ENCODE data around the gene AP5S1. TPM values are rescaled to one million over a fixed set of nuclear protein-coding genes. Genes with fewer than 3 reads are reported as not detected.

The AP5S1 gene
- total and polyA plus RNA-seq, 2 of the 13 experiments (the other 11 are each of a cell fraction or from before 2014, with no cell fraction given) = 7.9 to 23.2 TPM

DNA sequence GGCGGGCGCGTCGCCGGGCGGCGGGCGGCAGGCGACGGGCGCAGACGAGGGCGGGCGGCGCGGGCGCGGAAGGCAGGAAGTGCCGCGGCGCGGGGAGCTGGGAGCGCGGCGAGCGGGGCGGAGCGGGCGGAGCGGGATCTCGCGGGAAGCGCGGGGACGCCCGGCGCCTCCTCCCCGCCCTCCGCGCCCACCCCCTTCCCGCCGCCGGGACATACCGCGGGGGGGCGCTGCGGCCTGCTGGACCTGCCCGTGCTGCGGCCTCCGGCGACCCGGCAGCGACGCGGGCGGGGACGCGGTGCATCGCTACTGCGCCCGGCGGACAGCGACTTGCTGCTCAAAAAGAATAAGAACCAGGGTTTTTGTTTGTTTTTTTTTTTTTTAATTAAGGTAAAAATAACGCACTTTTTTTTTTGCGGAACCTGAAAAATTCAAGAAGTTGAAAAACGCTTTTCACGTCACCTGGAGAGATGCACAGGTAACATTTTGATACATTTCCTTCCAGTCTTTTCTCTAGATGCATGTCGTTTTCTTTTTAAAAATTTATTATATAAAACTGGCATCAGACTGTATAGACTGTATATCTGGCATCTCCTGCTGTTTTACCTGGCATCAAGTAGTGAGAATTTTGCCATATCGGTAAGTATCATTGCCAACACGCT is 33.6 kb upstream of the AP5S1 start, which contains the start of gene CENPB (continued):
- TF ChIP-seq, protein P1, sequence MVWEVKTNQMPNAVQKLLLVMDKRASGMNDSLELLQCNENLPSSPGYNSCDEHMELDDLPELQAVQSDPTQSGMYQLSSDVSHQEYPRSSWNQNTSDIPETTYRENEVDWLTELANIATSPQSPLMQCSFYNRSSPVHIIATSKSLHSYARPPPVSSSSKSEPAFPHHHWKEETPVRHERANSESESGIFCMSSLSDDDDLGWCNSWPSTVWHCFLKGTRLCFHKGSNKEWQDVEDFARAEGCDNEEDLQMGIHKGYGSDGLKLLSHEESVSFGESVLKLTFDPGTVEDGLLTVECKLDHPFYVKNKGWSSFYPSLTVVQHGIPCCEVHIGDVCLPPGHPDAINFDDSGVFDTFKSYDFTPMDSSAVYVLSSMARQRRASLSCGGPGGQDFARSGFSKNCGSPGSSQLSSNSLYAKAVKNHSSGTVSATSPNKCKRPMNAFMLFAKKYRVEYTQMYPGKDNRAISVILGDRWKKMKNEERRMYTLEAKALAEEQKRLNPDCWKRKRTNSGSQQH (CRISPR knock-in tag; IDR thresholded peaks at IDR 0.05; ENCODE audit: low read depth) = 0 out of 2 replicates have a peak, but pooled peaks have one; percentile 71
- TF ChIP-seq FOXA3 (CRISPR knock-in tag; IDR thresholded peaks at IDR 0.05) (peak; percentile 53; the same call in 1 of the 2 replicates), SMC3 (IDR thresholded peaks at IDR 0.05; ENCODE audit: low read length) (peak; percentile 54; the same call in 1 of the 2 replicates), REPIN1 (CRISPR knock-in tag; IDR thresholded peaks at IDR 0.05; ENCODE audit: borderline replicate concordance, low read depth) (peak; percentile 37; the same call in 1 of the 2 replicates), YY1 (IDR thresholded peaks at IDR 0.05; ENCODE audit: insufficient read depth, insufficient replicate concordance, low read depth, low read length) (peak; percentile 83), MEIS1 (CRISPR knock-in tag; IDR thresholded peaks at IDR 0.05; ENCODE audit: borderline replicate concordance) (no peak), HNRNPLL (IDR thresholded peaks at IDR 0.05; ENCODE audit: low read depth, low read length, poor library complexity, severe bottlenecking) (peak; percentile 66), ASH2L (IDR thresholded peaks at IDR 0.05; ENCODE audit: insufficient read length, low read depth, low read length) (peak; percentile 30), CHD2 (IDR thresholded peaks at IDR 0.05; ENCODE audit: low read depth, low read length) (peak; percentile 95), KDM2A (CRISPR knock-in tag; IDR thresholded peaks at IDR 0.05; ENCODE audit: borderline replicate concordance, low read depth) (peak; percentile 74), SOX13 (IDR thresholded peaks at IDR 0.05) (no peak), SOX13 (CRISPR knock-in tag; conservative IDR thresholded peaks at IDR 0.05 in 1 of 2, IDR thresholded peaks at IDR 0.05 in 1 of 2) (peak in 1 of 2 experiments; percentile 40; a peak in 2 of 4 replicates)
- TF ChIP-seq, protein P2, sequence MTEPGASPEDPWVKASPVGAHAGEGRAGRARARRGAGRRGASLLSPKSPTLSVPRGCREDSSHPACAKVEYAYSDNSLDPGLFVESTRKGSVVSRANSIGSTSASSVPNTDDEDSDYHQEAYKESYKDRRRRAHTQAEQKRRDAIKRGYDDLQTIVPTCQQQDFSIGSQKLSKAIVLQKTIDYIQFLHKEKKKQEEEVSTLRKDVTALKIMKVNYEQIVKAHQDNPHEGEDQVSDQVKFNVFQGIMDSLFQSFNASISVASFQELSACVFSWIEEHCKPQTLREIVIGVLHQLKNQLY (CRISPR knock-in tag; IDR thresholded peaks at IDR 0.05) = 0 out of 2 replicates have a peak, but pooled peaks have one; percentile 23
- TF ChIP-seq, protein P3, sequence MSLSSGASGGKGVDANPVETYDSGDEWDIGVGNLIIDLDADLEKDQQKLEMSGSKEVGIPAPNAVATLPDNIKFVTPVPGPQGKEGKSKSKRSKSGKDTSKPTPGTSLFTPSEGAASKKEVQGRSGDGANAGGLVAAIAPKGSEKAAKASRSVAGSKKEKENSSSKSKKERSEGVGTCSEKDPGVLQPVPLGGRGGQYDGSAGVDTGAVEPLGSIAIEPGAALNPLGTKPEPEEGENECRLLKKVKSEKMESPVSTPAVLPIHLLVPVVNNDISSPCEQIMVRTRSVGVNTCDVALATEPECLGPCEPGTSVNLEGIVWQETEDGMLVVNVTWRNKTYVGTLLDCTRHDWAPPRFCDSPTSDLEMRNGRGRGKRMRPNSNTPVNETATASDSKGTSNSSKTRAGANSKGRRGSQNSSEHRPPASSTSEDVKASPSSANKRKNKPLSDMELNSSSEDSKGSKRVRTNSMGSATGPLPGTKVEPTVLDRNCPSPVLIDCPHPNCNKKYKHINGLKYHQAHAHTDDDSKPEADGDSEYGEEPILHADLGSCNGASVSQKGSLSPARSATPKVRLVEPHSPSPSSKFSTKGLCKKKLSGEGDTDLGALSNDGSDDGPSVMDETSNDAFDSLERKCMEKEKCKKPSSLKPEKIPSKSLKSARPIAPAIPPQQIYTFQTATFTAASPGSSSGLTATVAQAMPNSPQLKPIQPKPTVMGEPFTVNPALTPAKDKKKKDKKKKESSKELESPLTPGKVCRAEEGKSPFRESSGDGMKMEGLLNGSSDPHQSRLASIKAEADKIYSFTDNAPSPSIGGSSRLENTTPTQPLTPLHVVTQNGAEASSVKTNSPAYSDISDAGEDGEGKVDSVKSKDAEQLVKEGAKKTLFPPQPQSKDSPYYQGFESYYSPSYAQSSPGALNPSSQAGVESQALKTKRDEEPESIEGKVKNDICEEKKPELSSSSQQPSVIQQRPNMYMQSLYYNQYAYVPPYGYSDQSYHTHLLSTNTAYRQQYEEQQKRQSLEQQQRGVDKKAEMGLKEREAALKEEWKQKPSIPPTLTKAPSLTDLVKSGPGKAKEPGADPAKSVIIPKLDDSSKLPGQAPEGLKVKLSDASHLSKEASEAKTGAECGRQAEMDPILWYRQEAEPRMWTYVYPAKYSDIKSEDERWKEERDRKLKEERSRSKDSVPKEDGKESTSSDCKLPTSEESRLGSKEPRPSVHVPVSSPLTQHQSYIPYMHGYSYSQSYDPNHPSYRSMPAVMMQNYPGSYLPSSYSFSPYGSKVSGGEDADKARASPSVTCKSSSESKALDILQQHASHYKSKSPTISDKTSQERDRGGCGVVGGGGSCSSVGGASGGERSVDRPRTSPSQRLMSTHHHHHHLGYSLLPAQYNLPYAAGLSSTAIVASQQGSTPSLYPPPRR (CRISPR knock-in tag; IDR thresholded peaks at IDR 0.05; ENCODE audit: borderline replicate concordance) = no peak
- TF ChIP-seq, protein P4, sequence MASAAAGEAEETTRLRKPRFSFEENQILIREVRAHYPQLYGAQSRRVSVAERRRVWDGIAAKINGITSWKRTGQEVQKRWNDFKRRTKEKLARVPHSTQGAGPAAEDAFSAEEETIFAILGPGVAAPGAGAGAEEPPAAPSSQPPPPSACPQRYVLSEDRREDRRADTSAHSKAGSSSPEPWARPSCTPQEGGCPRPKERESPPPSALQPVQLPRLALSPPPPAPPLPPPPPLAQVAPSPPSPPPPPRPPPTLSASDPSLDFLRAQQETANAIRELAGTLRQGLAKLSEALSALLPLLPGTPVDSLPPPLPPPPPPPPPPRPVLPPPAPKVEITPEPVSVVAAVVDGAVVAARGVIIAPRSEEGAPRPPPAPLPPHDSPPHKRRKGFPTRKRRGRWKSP (CRISPR knock-in tag; IDR thresholded peaks at IDR 0.05) = peak; percentile 84; the same call in 1 of the 2 replicates
- TF ChIP-seq, protein P5, sequence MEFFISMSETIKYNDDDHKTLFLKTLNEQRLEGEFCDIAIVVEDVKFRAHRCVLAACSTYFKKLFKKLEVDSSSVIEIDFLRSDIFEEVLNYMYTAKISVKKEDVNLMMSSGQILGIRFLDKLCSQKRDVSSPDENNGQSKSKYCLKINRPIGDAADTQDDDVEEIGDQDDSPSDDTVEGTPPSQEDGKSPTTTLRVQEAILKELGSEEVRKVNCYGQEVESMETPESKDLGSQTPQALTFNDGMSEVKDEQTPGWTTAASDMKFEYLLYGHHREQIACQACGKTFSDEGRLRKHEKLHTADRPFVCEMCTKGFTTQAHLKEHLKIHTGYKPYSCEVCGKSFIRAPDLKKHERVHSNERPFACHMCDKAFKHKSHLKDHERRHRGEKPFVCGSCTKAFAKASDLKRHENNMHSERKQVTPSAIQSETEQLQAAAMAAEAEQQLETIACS (CRISPR knock-in tag; IDR thresholded peaks at IDR 0.05) = peak; percentile 64
- TF ChIP-seq, protein P6, sequence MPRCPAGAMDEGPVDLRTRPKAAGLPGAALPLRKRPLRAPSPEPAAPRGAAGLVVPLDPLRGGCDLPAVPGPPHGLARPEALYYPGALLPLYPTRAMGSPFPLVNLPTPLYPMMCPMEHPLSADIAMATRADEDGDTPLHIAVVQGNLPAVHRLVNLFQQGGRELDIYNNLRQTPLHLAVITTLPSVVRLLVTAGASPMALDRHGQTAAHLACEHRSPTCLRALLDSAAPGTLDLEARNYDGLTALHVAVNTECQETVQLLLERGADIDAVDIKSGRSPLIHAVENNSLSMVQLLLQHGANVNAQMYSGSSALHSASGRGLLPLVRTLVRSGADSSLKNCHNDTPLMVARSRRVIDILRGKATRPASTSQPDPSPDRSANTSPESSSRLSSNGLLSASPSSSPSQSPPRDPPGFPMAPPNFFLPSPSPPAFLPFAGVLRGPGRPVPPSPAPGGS (CRISPR knock-in tag; IDR thresholded peaks at IDR 0.05) = 0 out of 2 replicates have a peak, but pooled peaks have one; percentile 60

All from HepG2 (cell line).